Hepatic stellate cell (primary cell): ENCODE results near the gene SORBS2.
"Not testable (repeated sequence)": the region's sequence is repeated elsewhere in the genome, so short reads cannot be mapped to it uniquely, and the experiment has no call there.

ENCODE experiments used
- DNase-seq: peaks from one replicate; pipeline ENCODE4 v3.0.0; 2011; ENCODE audit warnings: low spot score

SORBS2 gene

GRCh38 chr4:185560316-185560715, 251.7 kb downstream of the SORBS2 start:
- DNase-seq: no peak

- DNase-seq: no peak
Measured at GRCh38 chr4:185559915-185560281, 252.1 kb downstream of the SORBS2 start.

- not testable (repeated sequence) for DNase-seq
Measured at GRCh38 chr4:185559251-185559914, 252.6 kb downstream of the SORBS2 start.

- DNase-seq: no peak
Measured at GRCh38 chr4:185554365-185555126, 257.4 kb downstream of the SORBS2 start.

- DNase-seq: no peak
Measured at GRCh38 chr4:185552254-185552653, 259.7 kb downstream of the SORBS2 start.

GRCh38 chr4:185550933-185551332, 261.1 kb downstream of the SORBS2 start:
- no peak for DNase-seq

GRCh38 chr4:185549095-185549639, 262.8 kb downstream of the SORBS2 start:
- no peak for DNase-seq

GRCh38 chr4:185548587-185548986, 263.4 kb downstream of the SORBS2 start:
- no peak for DNase-seq

GRCh38 chr4:185546335-185546734, 265.7 kb downstream of the SORBS2 start:
- no peak for DNase-seq

GRCh38 chr4:185542626-185543315, 269.2 kb downstream of the SORBS2 start:
- DNase-seq: no peak

GRCh38 chr4:185541251-185541727, 270.7 kb downstream of the SORBS2 start:
- no peak for DNase-seq

- DNase-seq: no peak
Measured at GRCh38 chr4:185540487-185541120, 271.4 kb downstream of the SORBS2 start.

- no peak for DNase-seq
Measured at GRCh38 chr4:185540040-185540439, 272.0 kb downstream of the SORBS2 start.

GRCh38 chr4:185538806-185539205, 273.2 kb downstream of the SORBS2 start:
- no peak for DNase-seq

- DNase-seq: peak; percentile 24
Measured at GRCh38 chr4:185536411-185536709, 275.6 kb downstream of the SORBS2 start.

- DNase-seq: no peak
Measured at GRCh38 chr4:185535612-185536410, 276.2 kb downstream of the SORBS2 start.
